DND-41 (cell line): ENCODE measurements around the gene HCN2.

ENCODE experiments used
- ATAC-seq: fragments of 200-7000 bp; cut with Tn5 transposase; 3 replicates; pipeline ENCODE4 v1.9.1; 2021; ENCODE audit warnings: low read depth; ENCODE audit not compliant: insufficient read depth
- DNase-seq: peaks from one replicate; pipeline ENCODE4 v3.0.0-alpha.2; 2020
- H2AFZ ChIP-seq: 2 replicates; pipeline ENCODE4 v1.6.0; 2012; ENCODE audit warnings: low read depth, low read length
- H3K27ac ChIP-seq: 2 replicates; pipeline ENCODE4 v1.5.1; 2012; ENCODE audit warnings: low read length, inconsistent platforms
- H3K27me3 ChIP-seq: fragments of 200-600 bp; sonication (generic); 2 replicates; pipeline ENCODE4 v1.6.0; 2012; ENCODE audit warnings: low read length, mild to moderate bottlenecking, inconsistent platforms; ENCODE audit not compliant: insufficient read depth, poor library complexity
- H3K36me3 ChIP-seq: 2 replicates; pipeline ENCODE4 v1.5.1; 2012; ENCODE audit warnings: low read length, inconsistent platforms; ENCODE audit not compliant: insufficient read depth
- H3K4me1 ChIP-seq: 2 replicates; pipeline ENCODE4 v1.5.1; 2012; ENCODE audit warnings: mild to moderate bottlenecking, low read length; ENCODE audit not compliant: insufficient read depth
- H3K4me2 ChIP-seq: 2 replicates; pipeline ENCODE4 v1.6.0; 2012; ENCODE audit warnings: mild to moderate bottlenecking, moderate library complexity, low read length, inconsistent platforms; ENCODE audit not compliant: insufficient read depth
- H3K4me3 ChIP-seq, 2 experiments: fragments of 200-600 bp in 1 of 2; shearing (Covaris generic) in 1 of 2; 2 replicates each; pipeline ENCODE4 v1.5.1; 2012 to 2016; ENCODE audit warnings: inconsistent platforms in 2 of 2, low read length in 2 of 2, mild to moderate bottlenecking in 2 of 2, low read depth in 1 of 2, moderate library complexity in 1 of 2
- H3K79me2 ChIP-seq: 2 replicates; pipeline ENCODE4 v1.6.0; 2012; ENCODE audit warnings: low read length, inconsistent platforms; ENCODE audit not compliant: insufficient read depth
- H3K9ac ChIP-seq: 2 replicates; pipeline ENCODE4 v1.6.0; 2012; ENCODE audit warnings: low read depth, mild to moderate bottlenecking, inconsistent platforms, low read length, moderate library complexity
- H3K9me3 ChIP-seq: 2 replicates; pipeline ENCODE4 v1.5.1; 2012; ENCODE audit warnings: low read length, moderate library complexity, mild to moderate bottlenecking, inconsistent platforms; ENCODE audit not compliant: insufficient read depth, severe bottlenecking
- H4K20me1 ChIP-seq: 2 replicates; pipeline ENCODE4 v1.6.0; 2012; ENCODE audit warnings: low read length; ENCODE audit not compliant: insufficient read depth
- CTCF ChIP-seq: IDR thresholded peaks from 2 replicates; pipeline ENCODE4 v1.5.1; 2012; ENCODE audit warnings: borderline replicate concordance, low read length, moderate library complexity, mild to moderate bottlenecking; ENCODE audit not compliant: poor library complexity, severe bottlenecking; ENCODE audit errors: extremely low read depth
- EZH2 ChIP-seq: IDR thresholded peaks from 3 replicates; pipeline ENCODE4 v1.6.1; 2012; ENCODE audit warnings: borderline replicate concordance, low read depth, mild to moderate bottlenecking, moderate library complexity, low read length, inconsistent platforms; ENCODE audit not compliant: severe bottlenecking

HCN2 gene

GRCh38 chr19:640606-641189 lies 51.0 kb downstream of the HCN2 start:
- Histone ChIP-seq H3K36me3 (peaks cover 5% of the 10 kb centered on the region), H3K4me3 (no peak overlapping the region), H3K27me3 (no peaks in the 10 kb centered on the region), H3K27ac (no peak overlapping the region), H3K9me3 (no peaks in the 10 kb centered on the region), H4K20me1 (peaks cover 2% of the 10 kb centered on the region; the same call in 1 of the 2 replicates), H3K4me1 (no peaks in the 10 kb centered on the region), H2AFZ (no peak overlapping the region), H3K4me2 (no peak overlapping the region), H3K9ac (no peak overlapping the region), H3K79me2 (no peaks in the 10 kb centered on the region)
- ATAC-seq, result no peak
- no peak for DNase-seq
- TF ChIP-seq EZH2, result no peak

GRCh38 chr19:641702-642101 lies 52.0 kb downstream of the HCN2 start:
- Histone ChIP-seq H3K4me2 (no peak overlapping the region), H3K27ac (no peak overlapping the region), H2AFZ (no peak overlapping the region), H3K9ac (no peak overlapping the region), H3K27me3 (no peaks in the 10 kb centered on the region), H3K79me2 (no peaks in the 10 kb centered on the region), H3K4me3 (no peak overlapping the region), H3K4me1 (no peaks in the 10 kb centered on the region), H3K36me3 (peaks cover 14% of the 10 kb centered on the region), H4K20me1 (peaks cover 12% of the 10 kb centered on the region), H3K9me3 (no peaks in the 10 kb centered on the region)
- DNase-seq, result no peak
- TF ChIP-seq EZH2, result no peak
- no peak for TF ChIP-seq CTCF
- ATAC-seq, result no peak

- ATAC-seq, result no peak
- TF ChIP-seq EZH2, result no peak
- TF ChIP-seq CTCF, result no peak
- Histone ChIP-seq H3K9ac (no peak overlapping the region), H4K20me1 (peaks cover 15% of the 10 kb centered on the region), H3K27ac (no peak overlapping the region), H3K4me3 (no peak overlapping the region), H3K4me1 (no peaks in the 10 kb centered on the region), H3K36me3 (peaks cover 26% of the 10 kb centered on the region), H3K9me3 (no peaks in the 10 kb centered on the region), H3K4me2 (no peak overlapping the region), H2AFZ (no peak overlapping the region), H3K79me2 (no peaks in the 10 kb centered on the region), H3K27me3 (no peaks in the 10 kb centered on the region)
- DNase-seq, result no peak
Measured at GRCh38 chr19:642767-643727, 53.4 kb downstream of the HCN2 start.

- ATAC-seq (no peak), DNase-seq (no peak)
- no peaks in the 10 kb centered on the region for H3K79me2 ChIP-seq
- H3K9ac ChIP-seq, result no peak overlapping the region
- H3K27me3 ChIP-seq, result no peaks in the 10 kb centered on the region
- no peaks in the 10 kb centered on the region for H3K9me3 ChIP-seq
- no peaks in the 10 kb centered on the region for H3K4me1 ChIP-seq
- H3K27ac ChIP-seq, result no peak overlapping the region
- peaks cover 33% of the 10 kb centered on the region for H3K36me3 ChIP-seq
- H4K20me1 ChIP-seq, result peaks cover 15% of the 10 kb centered on the region
- no peak overlapping the region for H3K4me3 ChIP-seq
- no peak for TF ChIP-seq CTCF
- TF ChIP-seq EZH2, result no peak
- no peak overlapping the region for H2AFZ ChIP-seq
- H3K4me2 ChIP-seq, result no peak overlapping the region
Measured at GRCh38 chr19:643736-644135, 54.1 kb downstream of the HCN2 start.
